GM19035 (cell line): ENCODE data around the gene CPA4.

Experiments used
- ATAC-seq: cut with Tn5 transposase; IDR thresholded peaks from one replicate; pipeline ENCODE4 v1.9.1; 2021; ENCODE audit not compliant: unreplicated experiment

Gene CPA4

GRCh38 chr7:130362251-130362816, 69.4 kb downstream of the CPA4 start:
- ATAC-seq: no peak

- peak; percentile 41 for ATAC-seq
Measured at GRCh38 chr7:130363026-130363847, 70.3 kb downstream of the CPA4 start.

GRCh38 chr7:130364451-130364850, 71.5 kb downstream of the CPA4 start:
- ATAC-seq: no peak

GRCh38 chr7:130365088-130365487, 72.1 kb downstream of the CPA4 start:
- no peak for ATAC-seq

- peak; percentile 56 for ATAC-seq
Measured at GRCh38 chr7:130365511-130366441, 72.8 kb downstream of the CPA4 start.

- no peak for ATAC-seq
Measured at GRCh38 chr7:130366564-130366963, 73.6 kb downstream of the CPA4 start.

GRCh38 chr7:130367088-130367755, 74.3 kb downstream of the CPA4 start:
- ATAC-seq: no peak

GRCh38 chr7:130367836-130368746, 75.1 kb downstream of the CPA4 start:
- ATAC-seq: no peak

GRCh38 chr7:130369110-130369711, 76.2 kb downstream of the CPA4 start:
- no peak for ATAC-seq

GRCh38 chr7:130369831-130370550, 77.0 kb downstream of the CPA4 start:
- ATAC-seq: no peak

- ATAC-seq: no peak
Measured at GRCh38 chr7:130371046-130371445, 78.1 kb downstream of the CPA4 start.

- no peak for ATAC-seq
Measured at GRCh38 chr7:130372402-130373165, 79.6 kb downstream of the CPA4 start.
